A549 (cell line): ENCODE measurements around the gene NACA. TPM values are rescaled to one million over a fixed set of nuclear protein-coding genes. Genes with fewer than 3 reads are reported as not detected.

Experiments
- ATAC-seq, 2 experiments: fragments of 200-7000 bp in 1 of 2; fragments of >200 bp in 1 of 2; cut with Nextera tagmentation in 1 of 2; cut with Tn5 transposase in 1 of 2; 3 replicates each; pipeline versions ENCODE4 v1.8.0 to v1.9.1; 2018 to 2020; ENCODE audit warnings: mild to moderate bottlenecking in 1 of 2, moderate library complexity in 1 of 2
- CTCF ChIA-PET: fragments of 300-600 bp; sonication (Branson Sonifier 250); formaldehyde crosslinking; extraction: SDS; loops from one replicate; lab custom pipeline; 2021; ENCODE audit warnings: antibody characterized with exemption, inconsistent platforms; lab: Yijun Ruan, JAX
- POLR2A ChIA-PET: fragments of 350-600 bp; formaldehyde crosslinking; extraction: SDS; loops from one replicate; lab custom pipeline; 2021; ENCODE audit warnings: antibody characterized with exemption, inconsistent platforms; lab: Yijun Ruan, JAX
- DNase-seq, 2 experiments: peaks; one replicate each; pipeline versions ENCODE4 v3.0.0 to v3.0.0-alpha.2; 2011 to 2016; ENCODE audit warnings: low read depth in 1 of 2, low spot score in 1 of 2
- FAIRE-seq: peaks from 2 replicates; lab custom pipeline; 2011; peaks lifted over from hg19 to GRCh38; lab: Jason Lieb, UNC
- H3K27ac ChIP-seq, 2 experiments: fragments of >200 bp; sonication (Bioruptor Twin); formaldehyde crosslinking; 3 replicates each; pipeline ENCODE4 v1.5.1; 2016 to 2017
- H3K4me1 ChIP-seq: fragments of >200 bp; sonication (Bioruptor Twin); formaldehyde crosslinking; 3 replicates; pipeline ENCODE4 v1.6.1; 2016
- H3K4me2 ChIP-seq: fragments of >200 bp; sonication (Bioruptor Twin); formaldehyde crosslinking; 3 replicates; pipeline ENCODE4 v1.6.1; 2016
- H3K4me3 ChIP-seq: fragments of >200 bp; sonication (Bioruptor Twin); formaldehyde crosslinking; 3 replicates; pipeline ENCODE4 v1.5.1; 2016
- H3K9me3 ChIP-seq: fragments of >200 bp; sonication (Bioruptor Twin); formaldehyde crosslinking; 3 replicates; pipeline ENCODE4 v1.6.1; 2016
- ATOH8 ChIP-seq: fragments of 250-450 bp; sonication (Bioruptor Pico); IDR thresholded peaks from 2 replicates; pipeline ENCODE4 v1.5.0; 2020; ENCODE audit warnings: low read depth, mild to moderate bottlenecking, moderate library complexity
- CBX8 ChIP-seq: fragments of 200-600 bp; sonication (generic); IDR thresholded peaks from 2 replicates; pipeline ENCODE4 v1.6.1; 2016
- CEBPB ChIP-seq, 2 experiments: fragments of >200 bp in 1 of 2; sonication (Bioruptor Twin) in 1 of 2; formaldehyde crosslinking in 1 of 2; IDR thresholded peaks; 2 replicates each; pipeline ENCODE4 v1.6.1; 2012 to 2016
- CTCF ChIP-seq: fragments of >200 bp; sonication (Bioruptor Twin); formaldehyde crosslinking; IDR thresholded peaks from 3 replicates; pipeline ENCODE4 v1.5.1; 2016
- ELK1 ChIP-seq: fragments of 150-350 bp; IDR thresholded peaks from 2 replicates; pipeline ENCODE4 v1.6.1; 2014; ENCODE audit warnings: low read depth, mild to moderate bottlenecking, low read length
- EP300 ChIP-seq, 2 experiments: fragments of >200 bp; sonication (Bioruptor Twin); formaldehyde crosslinking; IDR thresholded peaks; 2 replicates in 1 of 2; 3 replicates in 1 of 2; pipeline ENCODE4 v1.6.1; 2016 to 2017
- ESRRA ChIP-seq: fragments of 150-350 bp; IDR thresholded peaks from 2 replicates; pipeline ENCODE4 v1.6.1; 2014; ENCODE audit warnings: mild to moderate bottlenecking, low read length, borderline replicate concordance
- JUNB ChIP-seq: fragments of >200 bp; sonication (Bioruptor Twin); formaldehyde crosslinking; IDR thresholded peaks from 2 replicates; pipeline ENCODE4 v1.6.1; 2016
- POLR2AphosphoS2 ChIP-seq: conservative IDR thresholded peaks from 2 replicates; pipeline ENCODE4 v1.6.1; 2012; ENCODE audit warnings: low read length, improper control_type of control experiment, inconsistent platforms
- RARB ChIP-seq: fragments of 250-450 bp; sonication (Bioruptor Pico); IDR thresholded peaks from 2 replicates; pipeline ENCODE4 v1.8.0; 2021; ENCODE audit warnings: mild to moderate bottlenecking, moderate library complexity
- SMC3 ChIP-seq: fragments of >200 bp; sonication (Bioruptor Twin); formaldehyde crosslinking; IDR thresholded peaks from 3 replicates; pipeline ENCODE4 v1.6.1; 2018; ENCODE audit warnings: inconsistent platforms
- SREBF2 ChIP-seq: fragments of 450-650 bp; IDR thresholded peaks from 2 replicates; pipeline ENCODE4 v1.6.1; 2014; ENCODE audit warnings: mild to moderate bottlenecking, moderate library complexity
- TFCP2L1 ChIP-seq: fragments of 250-450 bp; sonication (Bioruptor Pico); IDR thresholded peaks from 2 replicates; pipeline ENCODE4 v1.5.0; 2021; ENCODE audit warnings: mild to moderate bottlenecking
- TP53 ChIP-seq: fragments of 250-450 bp; sonication (Bioruptor Pico); IDR thresholded peaks from 2 replicates; pipeline ENCODE4 v1.5.0; 2021; ENCODE audit warnings: mild to moderate bottlenecking, moderate library complexity
- WGBS: methylation state at CpG from one replicate; pipeline ENCODE4 v1.1.6; 2017; ENCODE audit errors: missing lambda C conversion rate; 5-methylcytosine and 5-hydroxymethylcytosine counted together
- polyA plus RNA-seq, 4 experiments: library from polyadenylated mRNA; depleted of rRNA in 3 of 4; stranded (reverse); fragments of >200 nt; fragmentation: RNase III in 1 of 4; extraction: RNeasy Plus Mini Kit Qiagen cat#74134 plus additional on column Dnase treatment in 1 of 4; gene quantifications; 2 replicates in 3 of 4; 3 replicates in 1 of 4; pipeline ENCODE4 v1.2.3, GENCODE V29; 2011 to 2017
- TF ChIP-seq, protein P1 (sequence below): fragments of >200 bp; sonication (Bioruptor Twin); formaldehyde crosslinking; IDR thresholded peaks from 2 replicates; pipeline ENCODE4 v1.6.1; 2016
- TF ChIP-seq, protein P2 (sequence below): fragments of 250-450 bp; sonication (Bioruptor Pico); IDR thresholded peaks from 2 replicates; pipeline ENCODE4 v1.5.0; 2021; ENCODE audit warnings: mild to moderate bottlenecking, moderate library complexity, borderline replicate concordance
- TF ChIP-seq, protein P3 (sequence below): fragments of 200-600 bp; sonication (generic); IDR thresholded peaks from 2 replicates; pipeline ENCODE4 v1.6.1; 2016; ENCODE audit warnings: antibody characterized with exemption, mild to moderate bottlenecking, moderate library complexity
- TF ChIP-seq, protein P4 (sequence below): IDR thresholded peaks from 2 replicates; pipeline ENCODE4 v1.6.1; 2012

NACA gene
- polyA plus RNA-seq, 2 of the 4 experiments (the other 2 are of a cell fraction), result 1,560 to 2,331 TPM

- ChIA-PET CTCF (interaction anchor here (0.8 to 4.3 kb wide), 2 partner anchors 11 to 41 kb away, joined by 3 to 20 read pairs; partner anchors contain the start of gene PTGES3), POLR2A (interaction anchor here (0.5 to 1.4 kb wide), 4 partner anchors 8 to 92 kb away, joined by 3 to 6 read pairs (median 4); partner anchors contain the start of gene PTGES3)
- no peak overlapping the region for H3K27ac ChIP-seq
- H3K4me2 ChIP-seq, result no peak overlapping the region
- 79% methylated on average over 11 of the region's 11 CpGs for WGBS
- no peak for TF ChIP-seq CTCF
- 0 out of 2 replicates have a peak, but pooled peaks have one; percentile 73 for TF ChIP-seq POLR2AphosphoS2
- no peak for FAIRE-seq
- H3K4me1 ChIP-seq, result peaks cover 55% of the 10 kb centered on the region
- peak in 1 of 2 experiments; percentile 9; a peak in 1 of 6 replicates for ATAC-seq
- no peak for DNase-seq
- no peaks in the 10 kb centered on the region for H3K9me3 ChIP-seq
- no peak overlapping the region for H3K4me3 ChIP-seq
Observed at GRCh38 chr12:56676851-56677580, 48.1 kb downstream of the NACA start.

DNA sequence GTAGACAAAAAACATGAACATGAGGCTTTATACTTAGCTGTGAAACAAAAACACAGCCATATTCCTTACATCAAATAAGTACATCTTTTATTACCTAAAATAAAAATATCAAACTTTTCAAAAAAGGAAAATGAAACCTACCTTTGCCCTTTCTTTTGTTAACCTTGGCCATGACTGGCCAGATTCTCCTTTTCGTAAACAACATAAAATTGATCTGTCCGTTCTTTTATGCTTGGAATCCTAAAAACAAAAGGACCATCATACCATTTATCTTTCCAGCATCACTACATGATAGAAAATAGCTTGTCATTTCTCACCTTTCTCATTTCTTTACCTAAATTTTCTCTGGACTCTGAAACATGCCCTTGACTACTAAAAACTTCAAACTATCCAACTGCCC, 53.5 kb downstream of the NACA start:
- ChIA-PET POLR2A (interaction anchor here (1.5 kb wide), 1 partner anchor 17 kb away, joined by 8 read pairs; the partner anchor contains the start of gene PTGES3), CTCF (interaction anchor here (0.6 to 1.4 kb wide), 3 partner anchors 31 to 62 kb away, joined by 3 read pairs; no protein-coding TSS in a partner anchor)
- FAIRE-seq (no peak), DNase-seq (no peak), ATAC-seq (no peak)
- no peak overlapping the region for H3K4me3 ChIP-seq
- WGBS, result 87% methylated on average over 2 of the region's 2 CpGs
- peaks cover 54% of the 10 kb centered on the region for H3K4me1 ChIP-seq
- H3K27ac ChIP-seq, result no peak overlapping the region
- no peak overlapping the region for H3K4me2 ChIP-seq
- TF ChIP-seq EP300 (IDR thresholded peaks at IDR 0.05) (no peak), CBX8 (no peak), JUNB (no peak)
- no peaks in the 10 kb centered on the region for H3K9me3 ChIP-seq

GRCh38 chr12:56670836-56671235, 54.3 kb downstream of the NACA start:
- H3K9me3 ChIP-seq, result no peaks in the 10 kb centered on the region
- ChIA-PET POLR2A (interaction anchor here (1.5 kb wide), 1 partner anchor 17 kb away, joined by 8 read pairs; the partner anchor contains the start of gene PTGES3), CTCF (interaction anchor here (0.6 to 2.3 kb wide), 7 partner anchors 11 to 331 kb away, joined by 3 to 6 read pairs (median 4); no protein-coding TSS in a partner anchor)
- 92% methylated on average over 4 of the region's 4 CpGs for WGBS
- H3K4me3 ChIP-seq, result no peak overlapping the region
- peaks cover 50% of the 10 kb centered on the region for H3K4me1 ChIP-seq
- H3K4me2 ChIP-seq, result no peak overlapping the region
- no peak for ATAC-seq
- no peak for FAIRE-seq
- H3K27ac ChIP-seq, result no peak overlapping the region
- no peak for DNase-seq
- TF ChIP-seq TP53 (CRISPR knock-in tag), result no peak
- no peak for TF ChIP-seq RARB (CRISPR knock-in tag)
- TF ChIP-seq, protein P1, sequence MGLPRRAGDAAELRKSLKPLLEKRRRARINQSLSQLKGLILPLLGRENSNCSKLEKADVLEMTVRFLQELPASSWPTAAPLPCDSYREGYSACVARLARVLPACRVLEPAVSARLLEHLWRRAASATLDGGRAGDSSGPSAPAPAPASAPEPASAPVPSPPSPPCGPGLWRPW, result no peak
- no peak for TF ChIP-seq ATOH8
- TF ChIP-seq, protein P2, sequence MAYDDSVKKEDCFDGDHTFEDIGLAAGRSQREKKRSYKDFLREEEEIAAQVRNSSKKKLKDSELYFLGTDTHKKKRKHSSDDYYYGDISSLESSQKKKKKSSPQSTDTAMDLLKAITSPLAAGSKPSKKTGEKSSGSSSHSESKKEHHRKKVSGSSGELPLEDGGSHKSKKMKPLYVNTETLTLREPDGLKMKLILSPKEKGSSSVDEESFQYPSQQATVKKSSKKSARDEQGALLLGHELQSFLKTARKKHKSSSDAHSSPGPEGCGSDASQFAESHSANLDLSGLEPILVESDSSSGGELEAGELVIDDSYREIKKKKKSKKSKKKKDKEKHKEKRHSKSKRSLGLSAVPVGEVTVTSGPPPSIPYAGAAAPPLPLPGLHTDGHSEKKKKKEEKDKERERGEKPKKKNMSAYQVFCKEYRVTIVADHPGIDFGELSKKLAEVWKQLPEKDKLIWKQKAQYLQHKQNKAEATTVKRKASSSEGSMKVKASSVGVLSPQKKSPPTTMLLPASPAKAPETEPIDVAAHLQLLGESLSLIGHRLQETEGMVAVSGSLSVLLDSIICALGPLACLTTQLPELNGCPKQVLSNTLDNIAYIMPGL (CRISPR knock-in tag), result no peak

DNA sequence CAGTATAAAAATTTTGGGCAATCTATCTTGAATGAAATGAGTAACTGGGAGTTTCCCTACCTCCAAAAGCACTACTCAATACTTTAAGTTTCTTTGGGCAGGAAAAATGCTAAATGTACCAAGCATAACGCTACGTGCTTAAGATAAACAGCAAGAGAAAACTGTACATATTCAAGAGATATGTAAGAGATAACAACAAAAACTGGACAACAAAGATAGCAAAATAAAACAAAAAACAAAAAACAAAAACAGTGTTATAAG, 57.0 kb downstream of the NACA start:
- no peak for FAIRE-seq
- ATAC-seq, result no peak
- Histone ChIP-seq H3K4me3 (no peak overlapping the region), H3K4me2 (no peak overlapping the region), H3K4me1 (peaks cover 34% of the 10 kb centered on the region), H3K9me3 (no peaks in the 10 kb centered on the region), H3K27ac (no peak overlapping the region; a peak in 1 of 6 replicates)
- ChIA-PET POLR2A (interaction anchor here (0.6 kb wide), 1 partner anchor 20 kb away, joined by 3 read pairs; the partner anchor contains the start of gene PTGES3), CTCF (interaction anchor here (0.9 kb wide), 1 partner anchor 32 kb away, joined by 3 read pairs; no protein-coding TSS in a partner anchor)
- DNase-seq, result no peak
- 92% methylated on average over 2 of the region's 2 CpGs for WGBS
- TF ChIP-seq, protein P3, sequence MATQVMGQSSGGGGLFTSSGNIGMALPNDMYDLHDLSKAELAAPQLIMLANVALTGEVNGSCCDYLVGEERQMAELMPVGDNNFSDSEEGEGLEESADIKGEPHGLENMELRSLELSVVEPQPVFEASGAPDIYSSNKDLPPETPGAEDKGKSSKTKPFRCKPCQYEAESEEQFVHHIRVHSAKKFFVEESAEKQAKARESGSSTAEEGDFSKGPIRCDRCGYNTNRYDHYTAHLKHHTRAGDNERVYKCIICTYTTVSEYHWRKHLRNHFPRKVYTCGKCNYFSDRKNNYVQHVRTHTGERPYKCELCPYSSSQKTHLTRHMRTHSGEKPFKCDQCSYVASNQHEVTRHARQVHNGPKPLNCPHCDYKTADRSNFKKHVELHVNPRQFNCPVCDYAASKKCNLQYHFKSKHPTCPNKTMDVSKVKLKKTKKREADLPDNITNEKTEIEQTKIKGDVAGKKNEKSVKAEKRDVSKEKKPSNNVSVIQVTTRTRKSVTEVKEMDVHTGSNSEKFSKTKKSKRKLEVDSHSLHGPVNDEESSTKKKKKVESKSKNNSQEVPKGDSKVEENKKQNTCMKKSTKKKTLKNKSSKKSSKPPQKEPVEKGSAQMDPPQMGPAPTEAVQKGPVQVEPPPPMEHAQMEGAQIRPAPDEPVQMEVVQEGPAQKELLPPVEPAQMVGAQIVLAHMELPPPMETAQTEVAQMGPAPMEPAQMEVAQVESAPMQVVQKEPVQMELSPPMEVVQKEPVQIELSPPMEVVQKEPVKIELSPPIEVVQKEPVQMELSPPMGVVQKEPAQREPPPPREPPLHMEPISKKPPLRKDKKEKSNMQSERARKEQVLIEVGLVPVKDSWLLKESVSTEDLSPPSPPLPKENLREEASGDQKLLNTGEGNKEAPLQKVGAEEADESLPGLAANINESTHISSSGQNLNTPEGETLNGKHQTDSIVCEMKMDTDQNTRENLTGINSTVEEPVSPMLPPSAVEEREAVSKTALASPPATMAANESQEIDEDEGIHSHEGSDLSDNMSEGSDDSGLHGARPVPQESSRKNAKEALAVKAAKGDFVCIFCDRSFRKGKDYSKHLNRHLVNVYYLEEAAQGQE, result no peak
- TF ChIP-seq TFCP2L1 (CRISPR knock-in tag) (no peak), SMC3 (no peak), ELK1 (no peak), ESRRA (no peak), JUNB (no peak), CEBPB (IDR thresholded peaks at IDR 0.05) (no peak), SREBF2 (no peak)
- TF ChIP-seq, protein P4, sequence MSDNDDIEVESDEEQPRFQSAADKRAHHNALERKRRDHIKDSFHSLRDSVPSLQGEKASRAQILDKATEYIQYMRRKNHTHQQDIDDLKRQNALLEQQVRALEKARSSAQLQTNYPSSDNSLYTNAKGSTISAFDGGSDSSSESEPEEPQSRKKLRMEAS, result no peak
